Breast epithelium (tissue), 4 donors: ENCODE results near the gene QRICH2. TPM values are rescaled to one million over a fixed set of nuclear protein-coding genes. Genes with fewer than 3 reads are reported as not detected.

Source experiments
- DNase-seq, 2 donors: peaks; one replicate each; pipeline ENCODE4 v3.0.0-alpha.2; 2019; ENCODE audit warnings: low spot score in 2 of 2
- H3K27ac ChIP-seq, 2 donors: fragments of 200-600 bp; sonication (generic) in 1 of 2; one replicate each; pipeline ENCODE4 v1.5.1; 2016 to 2019; ENCODE audit warnings: mild to moderate bottlenecking in 1 of 2
- H3K27me3 ChIP-seq, 2 donors: fragments of 200-600 bp; sonication (generic) in 1 of 2; one replicate each; pipeline versions ENCODE4 v1.5.1 to v1.6.0; 2017 to 2019; ENCODE audit warnings: control low read depth in 1 of 2, mild to moderate bottlenecking in 1 of 2
- H3K36me3 ChIP-seq: fragments of 200-600 bp; one replicate; pipeline ENCODE4 v1.5.1; 2019
- H3K4me1 ChIP-seq, 2 donors: fragments of 200-600 bp; sonication (generic); one replicate each; pipeline ENCODE4 v1.5.1; 2016 to 2019; ENCODE audit warnings: control low read depth in 1 of 2
- H3K4me3 ChIP-seq, 3 donors: fragments of 200-600 bp; sonication (generic); 1 replicate in 2 of 3; 2 replicates in 1 of 3; pipeline ENCODE4 v1.5.1; 2016 to 2019; ENCODE audit warnings: mild to moderate bottlenecking in 3 of 3, moderate library complexity in 2 of 3
- H3K9me3 ChIP-seq, 2 donors: fragments of 200-600 bp; sonication (generic) in 1 of 2; one replicate each; pipeline ENCODE4 v1.5.1; 2016 to 2019; ENCODE audit warnings: control low read depth in 1 of 2
- CTCF ChIP-seq, 3 donors: fragments of 450-650 bp; IDR thresholded peaks; one replicate each; pipeline ENCODE4 v1.5.1; 2016 to 2017; ENCODE audit warnings: antibody characterized with exemption in 3 of 3, mild to moderate bottlenecking in 3 of 3, moderate library complexity in 3 of 3
- POLR2A ChIP-seq: fragments of 450-650 bp; IDR thresholded peaks from one replicate; pipeline ENCODE4 v1.6.1; 2016; ENCODE audit warnings: antibody characterized with exemption, mild to moderate bottlenecking, moderate library complexity
- POLR2AphosphoS5 ChIP-seq, 3 donors: sonication (generic); formaldehyde crosslinking; IDR thresholded peaks; one replicate each; pipeline ENCODE4 v1.6.1; 2017; ENCODE audit warnings: antibody characterized with exemption in 3 of 3
- intact Hi-C: fragments of 100-400 bp; cut with DNase I; formaldehyde crosslinking; loops from one replicate; pipeline ENCODE4 v1.15.1; 2023; ENCODE audit warnings: low total_unique reads
- total RNA-seq, 3 donors: library from RNA; depleted of rRNA; stranded (reverse); fragments of >200 nt; gene quantifications; one replicate each; pipeline ENCODE4 v1.1.0, GENCODE V29; 2016

The QRICH2 gene
- total RNA-seq, 3 donors from 2014 or later: 3.0 to 4.3 (median 3.8) TPM

GRCh38 chr17:76296889-76297288, 11.2 kb downstream of the QRICH2 start:
- intact Hi-C loops: no loop called here
- DNase-seq: no peak

GRCh38 chr17:76296186-76296585, 11.9 kb downstream of the QRICH2 start:
- no peak for DNase-seq
- Histone ChIP-seq H3K27me3 (no peaks in the 10 kb centered on the region), H3K9me3 (no peaks in the 10 kb centered on the region), H3K36me3 (no peaks in the 10 kb centered on the region), H3K4me3 (no peak overlapping the region), H3K4me1 (no peaks in the 10 kb centered on the region), H3K27ac (no peak overlapping the region)
- TF ChIP-seq CTCF (IDR thresholded peaks at IDR 0.05): no peak
- TF ChIP-seq POLR2A: no peak
- TF ChIP-seq POLR2AphosphoS5 (IDR thresholded peaks at IDR 0.05): no peak
- intact Hi-C loops: no loop called here

More at GRCh38 chr17:76296889-76297288, 11.2 kb downstream of the QRICH2 start:
- TF ChIP-seq POLR2A (no peak), POLR2AphosphoS5 (IDR thresholded peaks at IDR 0.05) (no peak), CTCF (IDR thresholded peaks at IDR 0.05) (no peak)
- H3K27ac ChIP-seq: no peak overlapping the region
- no peaks in the 10 kb centered on the region for H3K36me3 ChIP-seq
- no peak overlapping the region for H3K4me3 ChIP-seq
- no peaks in the 10 kb centered on the region for H3K9me3 ChIP-seq
- no peaks in the 10 kb centered on the region for H3K4me1 ChIP-seq
- no peaks in the 10 kb centered on the region for H3K27me3 ChIP-seq

- no peaks in the 10 kb centered on the region for H3K36me3 ChIP-seq
- no peak for TF ChIP-seq POLR2AphosphoS5 (IDR thresholded peaks at IDR 0.05)
- TF ChIP-seq CTCF (IDR thresholded peaks at IDR 0.05): no peak
- no peak for TF ChIP-seq POLR2A
- no peak overlapping the region for H3K27ac ChIP-seq
- H3K4me3 ChIP-seq: no peak overlapping the region
- intact Hi-C loops: no loop called here
- H3K27me3 ChIP-seq: no peaks in the 10 kb centered on the region
- H3K9me3 ChIP-seq: no peaks in the 10 kb centered on the region
- H3K4me1 ChIP-seq: no peaks in the 10 kb centered on the region
- no peak for DNase-seq
Measured at GRCh38 chr17:76293106-76293505, 15.0 kb downstream of the QRICH2 start.

DNA sequence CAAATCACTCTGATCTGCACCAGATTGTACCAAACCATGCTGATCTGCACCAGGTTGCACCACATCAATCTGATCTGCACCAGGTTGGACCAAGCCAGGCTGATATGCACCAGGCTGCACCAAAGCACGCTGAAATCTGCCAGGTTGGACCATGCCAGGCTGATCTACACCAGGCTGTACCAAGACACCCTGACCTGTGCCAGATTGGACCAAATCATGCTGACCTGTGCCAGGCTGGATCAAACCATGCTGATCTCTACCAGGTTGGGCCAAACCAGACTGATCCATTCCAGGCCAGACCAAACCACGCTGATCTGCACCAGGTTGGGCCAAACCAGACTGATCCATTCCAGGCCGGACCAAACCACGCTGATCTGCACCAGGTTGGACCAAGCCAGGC, 15.5 kb downstream of the QRICH2 start:
- no peaks in the 10 kb centered on the region for H3K9me3 ChIP-seq
- TF ChIP-seq CTCF (IDR thresholded peaks at IDR 0.05): no peak
- no peak for TF ChIP-seq POLR2AphosphoS5 (IDR thresholded peaks at IDR 0.05)
- no peak for TF ChIP-seq POLR2A
- no peaks in the 10 kb centered on the region for H3K36me3 ChIP-seq
- intact Hi-C loops: no loop called here
- H3K27ac ChIP-seq: no peak overlapping the region
- H3K4me3 ChIP-seq: no peak overlapping the region
- H3K27me3 ChIP-seq: no peaks in the 10 kb centered on the region
- DNase-seq: no peak
- no peaks in the 10 kb centered on the region for H3K4me1 ChIP-seq

- DNase-seq: no peak
- Histone ChIP-seq H3K9me3 (no peaks in the 10 kb centered on the region), H3K36me3 (no peaks in the 10 kb centered on the region), H3K27me3 (no peaks in the 10 kb centered on the region), H3K4me1 (peaks cover 0 to 3% of the 10 kb centered on the region in 2 donors), H3K27ac (no peak overlapping the region), H3K4me3 (no peak overlapping the region)
- TF ChIP-seq POLR2AphosphoS5 (IDR thresholded peaks at IDR 0.05): no peak
- intact Hi-C loops: no loop called here
Measured at GRCh38 chr17:76281573-76282371, 26.3 kb downstream of the QRICH2 start.
